Amniotic stem cell (primary cell): Measurements from ENCODE around the gene ACKR2.
"Not testable (repeated sequence)": the region's sequence is repeated elsewhere in the genome, so short reads cannot be mapped to it uniquely, and the experiment has no call there.

Experiments
- DNase-seq: peaks from one replicate; lab custom pipeline; 2025; lab: John Stamatoyannopoulos, UW

Gene ACKR2

GRCh38 chr3:42855547-42856380 is 46.5 kb downstream of the ACKR2 start:
- DNase-seq: no peak

- no peak for DNase-seq
Observed at GRCh38 chr3:42856544-42856943, 47.3 kb downstream of the ACKR2 start.

- DNase-seq: no peak
Observed at GRCh38 chr3:42864321-42864950, 55.2 kb downstream of the ACKR2 start.

- no peak for DNase-seq
Observed at GRCh38 chr3:42865256-42865655, 56.0 kb downstream of the ACKR2 start.

- DNase-seq: no peak
Observed at GRCh38 chr3:42867138-42867537, 57.9 kb downstream of the ACKR2 start.

GRCh38 chr3:42868841-42869240 is 59.6 kb downstream of the ACKR2 start:
- no peak for DNase-seq

GRCh38 chr3:42871592-42872196 is 62.4 kb downstream of the ACKR2 start:
- DNase-seq: no peak

- DNase-seq: no peak
Observed at GRCh38 chr3:42872718-42873117, 63.5 kb downstream of the ACKR2 start.

GRCh38 chr3:42873221-42873982 is 64.2 kb downstream of the ACKR2 start:
- no peak for DNase-seq

- DNase-seq: no peak
Observed at GRCh38 chr3:42874749-42875148, 65.5 kb downstream of the ACKR2 start.

GRCh38 chr3:42875325-42876151 is 66.3 kb downstream of the ACKR2 start, which contains the start of gene CYP8B1:
Gene CYP8B1 (minus strand): TSS chr3:42875879. CDS start chr3:42875816, 63 bp downstream.
- no peak for DNase-seq

- DNase-seq: no peak
Observed at GRCh38 chr3:42876401-42876800, 67.2 kb downstream of the ACKR2 start.

- DNase-seq: no peak
Observed at GRCh38 chr3:42876940-42877720, 67.9 kb downstream of the ACKR2 start.

GRCh38 chr3:42877881-42878280 is 68.6 kb downstream of the ACKR2 start:
- DNase-seq: no peak

GRCh38 chr3:42880183-42880582 is 70.9 kb downstream of the ACKR2 start:
- no peak for DNase-seq

GRCh38 chr3:42880601-42881451 is 71.6 kb downstream of the ACKR2 start:
- DNase-seq: peak; percentile 65

- not testable (repeated sequence) for DNase-seq
Observed at GRCh38 chr3:42883251-42883930, 74.1 kb downstream of the ACKR2 start.

- DNase-seq: no peak
Observed at GRCh38 chr3:42884324-42884723, 75.1 kb downstream of the ACKR2 start.

GRCh38 chr3:42886294-42886822 is 77.1 kb downstream of the ACKR2 start:
- DNase-seq: no peak
